ENCODE measurements around the gene AKAP12.

Gene AKAP12

GRCh38 chr6:151390276-151390850, 150.6 kb downstream of the AKAP12 start:
- TF ChIP-seq ZNF274 (IDR thresholded peaks at IDR 0.05; ENCODE audit: low read depth, low read length) = no peak
- TF ChIP-seq YY1 (IDR thresholded peaks at IDR 0.05; ENCODE audit: insufficient read depth, insufficient read length) = no peak
- no peak for TF ChIP-seq SUZ12 (IDR thresholded peaks at IDR 0.05; ENCODE audit: extremely low read depth, insufficient read depth, insufficient read length)
- no peaks in the 10 kb centered on the region for H3K4me1 ChIP-seq (ENCODE audit: insufficient read depth, insufficient read length)
- no peaks in the 10 kb centered on the region for H3K27me3 ChIP-seq (ENCODE audit: insufficient read depth, insufficient read length)

GRCh38 chr6:151390851-151391470, 151.2 kb downstream of the AKAP12 start:
- no peak for DNase-seq (ENCODE audit: low read depth, low spot score)
- no peak for TF ChIP-seq ZNF274 (IDR thresholded peaks at IDR 0.05; ENCODE audit: low read depth, low read length)
- TF ChIP-seq SUZ12 (IDR thresholded peaks at IDR 0.05; ENCODE audit: extremely low read depth, insufficient read depth, insufficient read length) = no peak
- no peak for TF ChIP-seq YY1 (IDR thresholded peaks at IDR 0.05; ENCODE audit: insufficient read depth, insufficient read length)
- Histone ChIP-seq H3K9me3 (ENCODE audit: insufficient read depth, low read length) (no peaks in the 10 kb centered on the region), H3K4me1 (ENCODE audit: insufficient read depth, insufficient read length) (no peaks in the 10 kb centered on the region), H3K9ac (ENCODE audit: insufficient read length, low read depth) (peak overlapping the region; percentile 92), H3K36me3 (ENCODE audit: insufficient read depth, insufficient read length, low read length) (peaks cover 22% of the 10 kb centered on the region), H3K4me3 (ENCODE audit: insufficient read length, low read depth) (peak overlapping the region; percentile 71), H3K27me3 (ENCODE audit: insufficient read depth, insufficient read length) (no peaks in the 10 kb centered on the region)

More at GRCh38 chr6:151390276-151390850, 150.6 kb downstream of the AKAP12 start:
- peak; percentile 95 for DNase-seq (ENCODE audit: low read depth, low spot score)
- H3K9ac ChIP-seq (ENCODE audit: insufficient read length, low read depth) = peak overlapping the region; percentile 83
- no peaks in the 10 kb centered on the region for H3K9me3 ChIP-seq (ENCODE audit: insufficient read depth, low read length)
- peaks cover 28% of the 10 kb centered on the region for H3K36me3 ChIP-seq (ENCODE audit: insufficient read depth, insufficient read length, low read length)
- peak overlapping the region; percentile 71 for H3K4me3 ChIP-seq (ENCODE audit: insufficient read length, low read depth)

GRCh38 chr6:151391471-151392413, 152.0 kb downstream of the AKAP12 start, which contains the start of gene ZBTB2:
Gene ZBTB2, minus strand, starts transcription at chr6:151391559. Its CDS starts 17,922 bp downstream, at chr6:151373637.
- TF ChIP-seq SUZ12 (IDR thresholded peaks at IDR 0.05; ENCODE audit: extremely low read depth, insufficient read depth, insufficient read length) (no peak), ZNF274 (IDR thresholded peaks at IDR 0.05; ENCODE audit: low read depth, low read length) (no peak)
- H3K27me3 ChIP-seq (ENCODE audit: insufficient read depth, insufficient read length) = no peaks in the 10 kb centered on the region
- peak within 1 kb of the TSS; percentile 92 for H3K9ac ChIP-seq (ENCODE audit: insufficient read length, low read depth)
- no peaks in the 10 kb centered on the region for H3K9me3 ChIP-seq (ENCODE audit: insufficient read depth, low read length)
- H3K4me3 ChIP-seq (ENCODE audit: insufficient read length, low read depth) = peak within 1 kb of the TSS; percentile 71
- no peaks in the 10 kb centered on the region for H3K4me1 ChIP-seq (ENCODE audit: insufficient read depth, insufficient read length)
- peaks cover 19% of the 10 kb centered on the region for H3K36me3 ChIP-seq (ENCODE audit: insufficient read depth, insufficient read length, low read length)
- DNase-seq (ENCODE audit: low read depth, low spot score) = no peak

- DNase-seq (ENCODE audit: low read depth, low spot score) = no peak
- Histone ChIP-seq H3K36me3 (ENCODE audit: insufficient read depth, insufficient read length, low read length) (peaks cover 22% of the 10 kb centered on the region), H3K27me3 (ENCODE audit: insufficient read depth, insufficient read length) (no peaks in the 10 kb centered on the region), H3K4me1 (ENCODE audit: insufficient read depth, insufficient read length) (no peaks in the 10 kb centered on the region), H3K9ac (ENCODE audit: insufficient read length, low read depth) (peak overlapping the region; percentile 78), H3K4me3 (ENCODE audit: insufficient read length, low read depth) (peak overlapping the region; percentile 66), H3K9me3 (ENCODE audit: insufficient read depth, low read length) (no peaks in the 10 kb centered on the region)
- TF ChIP-seq SUZ12 (IDR thresholded peaks at IDR 0.05; ENCODE audit: extremely low read depth, insufficient read depth, insufficient read length) = no peak
Measured at GRCh38 chr6:151392427-151392826, 152.7 kb downstream of the AKAP12 start.

- Histone ChIP-seq H3K9ac (ENCODE audit: insufficient read length, low read depth) (no peak overlapping the region), H3K4me3 (ENCODE audit: insufficient read length, low read depth) (no peak overlapping the region), H3K4me1 (ENCODE audit: insufficient read depth, insufficient read length) (no peaks in the 10 kb centered on the region), H3K36me3 (ENCODE audit: insufficient read depth, insufficient read length, low read length) (peaks cover 22% of the 10 kb centered on the region), H3K9me3 (ENCODE audit: insufficient read depth, low read length) (no peaks in the 10 kb centered on the region), H3K27me3 (ENCODE audit: insufficient read depth, insufficient read length) (no peaks in the 10 kb centered on the region)
- no peak for DNase-seq (ENCODE audit: low read depth, low spot score)
- TF ChIP-seq YY1 (IDR thresholded peaks at IDR 0.05; ENCODE audit: insufficient read depth, insufficient read length) (no peak), SUZ12 (IDR thresholded peaks at IDR 0.05; ENCODE audit: extremely low read depth, insufficient read depth, insufficient read length) (no peak), ZNF274 (IDR thresholded peaks at IDR 0.05; ENCODE audit: low read depth, low read length) (no peak)
Measured at GRCh38 chr6:151393410-151393809, 153.6 kb downstream of the AKAP12 start.

- peaks cover 41% of the 10 kb centered on the region for H3K36me3 ChIP-seq (ENCODE audit: insufficient read depth, insufficient read length, low read length)
Measured at GRCh38 chr6:151399679-151400078, 159.9 kb downstream of the AKAP12 start.

GRCh38 chr6:151400473-151400872, 160.7 kb downstream of the AKAP12 start:
- Histone ChIP-seq H3K9me3 (ENCODE audit: insufficient read depth, low read length) (no peaks in the 10 kb centered on the region), H3K9ac (ENCODE audit: insufficient read length, low read depth) (no peak overlapping the region), H3K4me3 (ENCODE audit: insufficient read length, low read depth) (no peak overlapping the region), H3K36me3 (ENCODE audit: insufficient read depth, insufficient read length, low read length) (peaks cover 47% of the 10 kb centered on the region), H3K27me3 (ENCODE audit: insufficient read depth, insufficient read length) (no peaks in the 10 kb centered on the region), H3K4me1 (ENCODE audit: insufficient read depth, insufficient read length) (no peaks in the 10 kb centered on the region)
- no peak for DNase-seq (ENCODE audit: low read depth, low spot score)
- TF ChIP-seq ZNF274 (IDR thresholded peaks at IDR 0.05; ENCODE audit: low read depth, low read length) (no peak), SUZ12 (IDR thresholded peaks at IDR 0.05; ENCODE audit: extremely low read depth, insufficient read depth, insufficient read length) (no peak), YY1 (IDR thresholded peaks at IDR 0.05; ENCODE audit: insufficient read depth, insufficient read length) (no peak)

More at GRCh38 chr6:151399679-151400078, 159.9 kb downstream of the AKAP12 start:
- Histone ChIP-seq H3K9me3 (ENCODE audit: insufficient read depth, low read length) (no peaks in the 10 kb centered on the region), H3K4me3 (ENCODE audit: insufficient read length, low read depth) (no peak overlapping the region), H3K9ac (ENCODE audit: insufficient read length, low read depth) (no peak overlapping the region), H3K27me3 (ENCODE audit: insufficient read depth, insufficient read length) (no peaks in the 10 kb centered on the region), H3K4me1 (ENCODE audit: insufficient read depth, insufficient read length) (no peaks in the 10 kb centered on the region)
- DNase-seq (ENCODE audit: low read depth, low spot score) = no peak
- TF ChIP-seq YY1 (IDR thresholded peaks at IDR 0.05; ENCODE audit: insufficient read depth, insufficient read length) = no peak
- TF ChIP-seq ZNF274 (IDR thresholded peaks at IDR 0.05; ENCODE audit: low read depth, low read length) = no peak
- TF ChIP-seq SUZ12 (IDR thresholded peaks at IDR 0.05; ENCODE audit: extremely low read depth, insufficient read depth, insufficient read length) = no peak
